ENCODE data around the gene MAP3K3. TPM values are rescaled to one million over a fixed set of nuclear protein-coding genes. Genes with fewer than 3 reads are reported as not detected.

Gene MAP3K3
- total RNA-seq, 1 donor from 2014 or later: 32.5 TPM

DNA sequence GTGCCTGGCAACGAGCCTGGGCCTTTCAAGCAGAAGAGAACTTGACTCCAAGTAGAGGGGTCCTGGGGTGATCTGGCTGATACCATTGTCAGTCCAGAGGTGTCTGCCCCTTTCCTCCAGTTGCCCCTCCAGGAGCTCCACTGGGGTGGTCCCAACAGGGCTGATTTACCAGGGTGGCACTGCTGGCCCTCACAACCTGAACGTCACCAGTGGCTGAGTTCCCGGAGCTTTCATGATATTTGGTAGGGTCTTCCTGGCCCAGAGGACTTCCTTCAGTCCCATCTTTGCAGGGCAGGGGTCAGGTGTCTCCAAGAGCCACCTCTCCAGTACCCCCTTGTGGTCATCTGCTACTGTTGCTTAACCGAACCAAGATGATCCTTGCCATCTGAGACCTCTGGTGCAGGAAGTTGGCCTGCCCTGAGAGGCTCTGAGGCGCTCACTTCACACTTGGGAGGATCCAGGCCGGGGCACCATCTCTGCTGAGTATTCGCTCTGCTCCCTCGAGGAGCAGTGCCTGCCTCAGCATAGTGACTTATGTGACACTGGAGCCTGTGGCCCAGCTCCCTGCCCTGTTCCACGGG, 74.3 kb downstream of the MAP3K3 start:
- peak overlapping the region; percentile 96 for H3K4me3 Mint-ChIP-seq
- ChIA-PET POLR2A (interaction anchor here (0.6 to 11.3 kb wide), 22 partner anchors 9 to 937 kb away, joined by 3 to 295 read pairs (median 6); partner anchors contain the start of genes CCDC47, CEP95, DDX42 and DDX5), CTCF (interaction anchor here (0.6 to 4.5 kb wide), 6 partner anchors 14 to 183 kb away, joined by 3 to 42 read pairs (median 4); partner anchors contain the start of genes CCDC47, DDX42 and MAP3K3)
- H3K27me3 Mint-ChIP-seq: no peaks in the 10 kb centered on the region
- peak overlapping the region; percentile 97 for H3K27ac Mint-ChIP-seq
- DNase-seq (no peak), ATAC-seq (ENCODE audit: low read depth) (no peak)
- no peaks in the 10 kb centered on the region for H3K9me3 Mint-ChIP-seq
- peaks cover 63% of the 10 kb centered on the region for H3K4me1 Mint-ChIP-seq
- intact Hi-C loops (cut with micrococcal nuclease): loop anchor here (5.0 kb wide), 3 partner anchors 219 to 811 kb away; partner anchors contain the start of genes ACE, CEP95, DDX5 and TEX2
- peaks cover 51% of the 10 kb centered on the region for H3K36me3 Mint-ChIP-seq (ENCODE audit: low read depth)
- TF ChIP-seq, protein P1, sequence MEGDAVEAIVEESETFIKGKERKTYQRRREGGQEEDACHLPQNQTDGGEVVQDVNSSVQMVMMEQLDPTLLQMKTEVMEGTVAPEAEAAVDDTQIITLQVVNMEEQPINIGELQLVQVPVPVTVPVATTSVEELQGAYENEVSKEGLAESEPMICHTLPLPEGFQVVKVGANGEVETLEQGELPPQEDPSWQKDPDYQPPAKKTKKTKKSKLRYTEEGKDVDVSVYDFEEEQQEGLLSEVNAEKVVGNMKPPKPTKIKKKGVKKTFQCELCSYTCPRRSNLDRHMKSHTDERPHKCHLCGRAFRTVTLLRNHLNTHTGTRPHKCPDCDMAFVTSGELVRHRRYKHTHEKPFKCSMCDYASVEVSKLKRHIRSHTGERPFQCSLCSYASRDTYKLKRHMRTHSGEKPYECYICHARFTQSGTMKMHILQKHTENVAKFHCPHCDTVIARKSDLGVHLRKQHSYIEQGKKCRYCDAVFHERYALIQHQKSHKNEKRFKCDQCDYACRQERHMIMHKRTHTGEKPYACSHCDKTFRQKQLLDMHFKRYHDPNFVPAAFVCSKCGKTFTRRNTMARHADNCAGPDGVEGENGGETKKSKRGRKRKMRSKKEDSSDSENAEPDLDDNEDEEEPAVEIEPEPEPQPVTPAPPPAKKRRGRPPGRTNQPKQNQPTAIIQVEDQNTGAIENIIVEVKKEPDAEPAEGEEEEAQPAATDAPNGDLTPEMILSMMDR (IDR thresholded peaks at IDR 0.05): no peak

DNA sequence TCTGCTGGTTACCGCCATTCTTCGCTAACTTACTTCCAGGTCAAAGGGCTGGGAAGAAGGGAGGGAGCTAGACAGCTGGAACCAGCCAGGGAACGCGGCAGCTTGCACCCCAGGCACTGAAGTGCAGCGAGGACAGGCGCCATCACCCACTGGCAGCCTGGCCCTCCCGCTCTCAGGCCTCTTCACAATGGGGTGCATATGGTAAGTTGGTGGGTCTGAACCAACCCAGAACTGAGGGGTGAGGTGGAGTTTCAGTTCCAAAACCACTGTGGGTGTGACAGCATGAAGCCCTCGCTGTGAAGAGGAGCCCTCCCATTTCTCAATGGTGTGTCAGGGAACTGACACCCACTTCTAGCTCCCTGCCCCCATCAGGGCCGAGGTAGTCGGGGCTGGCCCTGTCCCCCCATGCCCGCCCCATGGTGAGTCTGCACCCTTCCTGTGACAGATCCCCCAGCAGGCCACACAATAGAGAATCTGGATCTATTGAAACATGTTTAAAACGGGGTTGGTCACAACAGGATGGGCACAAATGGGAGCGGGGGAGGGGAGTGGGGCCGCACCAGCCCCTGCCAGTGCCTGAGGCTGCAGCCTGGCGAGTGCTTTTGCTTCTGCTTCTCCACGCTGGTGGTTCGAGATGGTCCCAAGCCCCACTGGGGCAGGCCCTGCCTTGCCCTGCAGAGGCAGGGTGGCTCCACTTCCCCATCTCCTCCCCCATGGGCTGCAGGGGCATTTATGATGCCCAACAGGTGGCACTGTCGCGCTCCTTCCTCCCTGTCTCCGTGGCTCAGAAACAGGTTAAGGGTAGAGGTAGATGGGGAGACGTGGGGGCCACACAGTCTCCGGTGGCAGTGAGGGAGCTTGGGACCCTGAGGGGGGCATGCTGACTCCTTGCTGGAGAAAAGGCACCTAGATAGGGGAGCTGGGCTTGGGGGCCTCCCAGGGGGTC, 75.4 kb downstream of the MAP3K3 start:
- intact Hi-C loops (cut with micrococcal nuclease): loop anchor here (1.0 to 5.0 kb wide), 8 partner anchors 13 to 810 kb away; partner anchors contain the start of genes ACE, CEP95, CYB561 and DDX5
- peak; percentile 78 for DNase-seq
- Mint-ChIP-seq H3K27ac (peak overlapping the region; percentile 97), H3K4me1 (peaks cover 70% of the 10 kb centered on the region), H3K4me3 (peak overlapping the region; percentile 96), H3K9me3 (no peaks in the 10 kb centered on the region), H3K27me3 (no peaks in the 10 kb centered on the region), H3K36me3 (ENCODE audit: low read depth) (peaks cover 44% of the 10 kb centered on the region)
- peak; percentile 52 for ATAC-seq (ENCODE audit: low read depth)
- CTCF ChIA-PET: interaction anchor here (0.7 to 4.5 kb wide), 11 partner anchors 9 to 219 kb away, joined by 3 to 42 read pairs (median 4); partner anchors contain the start of genes CCDC47, DDX42, MAP3K3 and STRADA
- TF ChIP-seq, protein P1 (IDR thresholded peaks at IDR 0.05): no peak
- POLR2A ChIA-PET: interaction anchor here (0.7 to 11.3 kb wide), 40 partner anchors 10 to 809 kb away, joined by 3 to 295 read pairs (median 5); partner anchors contain the start of genes CCDC47, CEP95, DCAF7 and DDX42

DNA sequence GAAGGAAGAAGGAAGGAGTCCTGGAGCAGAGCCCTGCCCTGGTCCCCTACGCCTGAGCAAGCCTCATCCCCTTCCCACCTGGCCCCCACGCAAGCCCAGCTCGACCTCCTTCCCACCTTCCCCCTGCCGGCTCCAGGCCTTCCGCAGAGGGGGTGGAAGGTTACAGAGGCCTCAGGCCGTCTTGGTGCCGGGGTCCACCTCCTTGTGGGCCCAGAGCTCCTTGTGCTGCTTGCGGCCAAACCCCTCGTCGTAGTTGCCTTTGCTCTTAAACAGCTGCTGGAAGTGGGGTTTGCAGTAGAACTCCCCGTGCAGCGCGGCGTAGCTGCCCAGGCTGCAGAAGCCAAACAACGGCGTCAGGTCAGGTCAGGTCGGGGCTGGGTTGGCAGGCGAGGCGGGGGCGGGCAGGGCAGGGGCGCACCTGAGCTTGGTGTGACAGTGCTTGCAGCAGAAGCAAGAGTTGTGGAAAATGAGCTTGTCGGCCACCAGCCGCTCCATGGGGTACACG, 76.2 kb downstream of the MAP3K3 start:
- H3K4me3 Mint-ChIP-seq: peak overlapping the region; percentile 96
- peaks cover 71% of the 10 kb centered on the region for H3K4me1 Mint-ChIP-seq
- ChIA-PET CTCF (interaction anchor here (0.8 to 4.5 kb wide), 10 partner anchors 8 to 150 kb away, joined by 3 to 42 read pairs (median 4); partner anchors contain the start of genes CCDC47, DDX42, MAP3K3 and STRADA), POLR2A (interaction anchor here (0.6 to 11.3 kb wide), 31 partner anchors 10 to 776 kb away, joined by 3 to 295 read pairs (median 5); partner anchors contain the start of genes CCDC47, DCAF7, DDX42 and MAP3K3)
- DNase-seq: peak; percentile 42
- H3K36me3 Mint-ChIP-seq (ENCODE audit: low read depth): peaks cover 45% of the 10 kb centered on the region
- H3K27me3 Mint-ChIP-seq: no peaks in the 10 kb centered on the region
- peak overlapping the region; percentile 97 for H3K27ac Mint-ChIP-seq
- ATAC-seq (ENCODE audit: low read depth): no peak
- no peaks in the 10 kb centered on the region for H3K9me3 Mint-ChIP-seq
- intact Hi-C loops (cut with micrococcal nuclease): loop anchor here (1.0 to 5.0 kb wide), 7 partner anchors 12 to 809 kb away; partner anchors contain the start of genes ACE, CEP95, CYB561 and DDX5
- TF ChIP-seq, protein P1 (IDR thresholded peaks at IDR 0.05): no peak

DNA sequence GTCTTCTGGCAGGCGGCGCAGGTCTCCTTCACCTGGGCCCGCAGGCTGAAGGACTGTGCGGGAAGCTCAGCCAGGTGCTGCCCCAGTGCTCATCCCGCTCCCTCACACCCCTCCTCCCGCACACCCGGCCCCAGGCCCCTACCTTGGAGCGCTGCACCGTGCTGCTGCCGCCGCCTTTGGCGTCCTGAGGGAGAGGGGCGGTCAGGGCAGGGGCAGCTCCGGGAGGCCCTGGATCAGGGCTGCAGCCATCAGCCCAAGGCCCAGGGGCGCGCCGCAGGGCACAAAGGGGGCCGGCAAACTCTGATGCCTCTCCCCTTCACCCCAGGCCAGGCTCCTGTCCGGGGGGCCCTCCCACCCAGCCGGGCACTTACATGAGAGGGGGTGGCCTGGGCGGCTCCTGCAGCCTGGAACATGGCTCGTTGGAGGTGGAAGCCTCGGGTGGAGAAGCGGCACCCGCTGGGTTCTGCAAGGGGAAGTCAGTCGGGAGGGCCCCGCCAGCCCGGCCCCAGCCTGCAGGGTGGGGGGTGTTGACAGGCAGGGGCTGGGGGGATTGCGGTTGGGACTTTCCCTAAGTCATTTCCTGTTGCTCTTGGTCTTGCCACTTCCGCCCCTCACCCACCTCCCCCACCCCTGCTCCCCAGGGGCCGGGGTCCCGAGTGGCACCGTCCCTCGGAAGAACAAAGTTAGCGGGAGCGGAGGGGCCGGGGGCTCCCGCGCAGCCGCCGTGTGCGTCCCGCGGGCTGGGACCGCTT, 76.8 kb downstream of the MAP3K3 start:
- peak; percentile 94 for DNase-seq
- peak; percentile 40 for ATAC-seq (ENCODE audit: low read depth)
- Mint-ChIP-seq H3K4me3 (peak overlapping the region; percentile 96), H3K4me1 (peaks cover 73% of the 10 kb centered on the region), H3K9me3 (no peaks in the 10 kb centered on the region), H3K27me3 (no peaks in the 10 kb centered on the region), H3K36me3 (ENCODE audit: low read depth) (peaks cover 46% of the 10 kb centered on the region), H3K27ac (peak overlapping the region; percentile 97)
- TF ChIP-seq, protein P1 (IDR thresholded peaks at IDR 0.05): no peak
- intact Hi-C loops (cut with micrococcal nuclease): loop anchor here (1.0 to 5.0 kb wide), 12 partner anchors 11 to 808 kb away; partner anchors contain the start of genes ACE, CCDC47, CEP95 and CYB561
- ChIA-PET CTCF (interaction anchor here (0.8 to 4.5 kb wide), 8 partner anchors 8 to 150 kb away, joined by 3 to 42 read pairs (median 4); partner anchors contain the start of genes CCDC47, DDX42 and STRADA), POLR2A (interaction anchor here (0.6 to 11.3 kb wide), 36 partner anchors 9 to 776 kb away, joined by 3 to 295 read pairs (median 5); partner anchors contain the start of genes CCDC47, DCAF7, DDX42 and MAP3K3)

Measured in activated B cell treated with CpG ODN at 0.5 μM for 24 hours (primary cell).